ENCODE results near the gene ASB10.

DNA sequence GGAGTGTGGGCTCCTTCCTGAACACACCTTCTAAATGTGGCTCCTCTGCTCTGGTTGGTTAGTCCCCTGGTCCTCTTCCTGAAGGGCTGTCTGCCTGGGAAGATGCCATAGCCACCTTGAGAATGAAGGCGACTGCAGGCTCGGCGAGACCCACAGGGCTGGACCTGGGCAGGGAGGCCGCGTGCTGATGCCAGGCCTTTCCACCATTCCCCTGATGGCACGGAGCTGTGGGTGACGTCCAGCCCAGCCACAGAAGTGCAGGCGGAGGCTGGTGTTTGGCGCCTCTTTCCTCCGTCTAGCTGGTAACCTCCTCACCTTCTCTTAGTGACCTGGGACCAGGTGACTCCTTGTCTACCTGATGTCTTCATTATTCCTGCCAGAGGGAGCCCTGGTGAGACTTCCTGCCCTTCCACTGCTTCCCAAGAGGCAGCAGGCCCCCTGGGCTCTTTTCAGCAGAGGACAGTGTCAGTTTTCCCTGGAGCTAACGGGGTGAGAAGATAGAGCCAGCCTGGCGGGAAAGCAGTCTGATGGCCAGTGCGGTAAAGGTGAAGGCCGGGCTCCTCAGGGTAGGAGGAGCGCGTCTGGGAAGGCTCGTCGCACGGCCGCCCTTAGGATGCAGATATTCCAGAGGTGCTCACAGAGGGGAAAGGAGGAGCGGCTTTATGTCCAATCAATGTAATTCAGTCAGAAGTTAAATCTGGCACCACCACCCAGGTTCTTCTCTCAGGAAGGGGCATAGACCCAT lies 54.4 kb downstream of the ASB10 start:
- TF ChIP-seq RAD21 (IDR thresholded peaks at IDR 0.05 in 1 of 2, conservative IDR thresholded peaks at IDR 0.05 in 1 of 2; ENCODE audit: low read depth in 2 of 2, low read length in 2 of 2) (no peak), POLR2A (IDR thresholded peaks at IDR 0.05; ENCODE audit: control extremely low read depth in 1 of 2, low read depth in 2 of 2, low read length in 2 of 2) (no peak), CBX8 (IDR thresholded peaks at IDR 0.05; ENCODE audit: borderline replicate concordance, low read depth, low read length) (no peak), EGR1 (IDR thresholded peaks at IDR 0.05; ENCODE audit: borderline replicate concordance, low read depth, low read length) (no peak), RNF2 (IDR thresholded peaks at IDR 0.05; ENCODE audit: borderline replicate concordance, low read depth, low read length, missing control alignments, poor library complexity, severe bottlenecking) (no peak), GABPA (IDR thresholded peaks at IDR 0.05; ENCODE audit: borderline replicate concordance, insufficient read depth, low read length) (no peak), KDM4A (IDR thresholded peaks at IDR 0.05; ENCODE audit: low read depth, low read length, severe bottlenecking) (no peak), EZH2 (IDR thresholded peaks at IDR 0.05; ENCODE audit: low read depth, low read length, severe bottlenecking) (no peak), ASH2L (IDR thresholded peaks at IDR 0.05; ENCODE audit: low read length) (no peak)
- TF ChIP-seq, protein P1, sequence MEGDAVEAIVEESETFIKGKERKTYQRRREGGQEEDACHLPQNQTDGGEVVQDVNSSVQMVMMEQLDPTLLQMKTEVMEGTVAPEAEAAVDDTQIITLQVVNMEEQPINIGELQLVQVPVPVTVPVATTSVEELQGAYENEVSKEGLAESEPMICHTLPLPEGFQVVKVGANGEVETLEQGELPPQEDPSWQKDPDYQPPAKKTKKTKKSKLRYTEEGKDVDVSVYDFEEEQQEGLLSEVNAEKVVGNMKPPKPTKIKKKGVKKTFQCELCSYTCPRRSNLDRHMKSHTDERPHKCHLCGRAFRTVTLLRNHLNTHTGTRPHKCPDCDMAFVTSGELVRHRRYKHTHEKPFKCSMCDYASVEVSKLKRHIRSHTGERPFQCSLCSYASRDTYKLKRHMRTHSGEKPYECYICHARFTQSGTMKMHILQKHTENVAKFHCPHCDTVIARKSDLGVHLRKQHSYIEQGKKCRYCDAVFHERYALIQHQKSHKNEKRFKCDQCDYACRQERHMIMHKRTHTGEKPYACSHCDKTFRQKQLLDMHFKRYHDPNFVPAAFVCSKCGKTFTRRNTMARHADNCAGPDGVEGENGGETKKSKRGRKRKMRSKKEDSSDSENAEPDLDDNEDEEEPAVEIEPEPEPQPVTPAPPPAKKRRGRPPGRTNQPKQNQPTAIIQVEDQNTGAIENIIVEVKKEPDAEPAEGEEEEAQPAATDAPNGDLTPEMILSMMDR (IDR thresholded peaks at IDR 0.05; ENCODE audit: control extremely low read depth in 1 of 3, insufficient read depth in 1 of 3, low read depth in 1 of 3, low read length in 3 of 3): no peak
- TF ChIP-seq, protein P2, sequence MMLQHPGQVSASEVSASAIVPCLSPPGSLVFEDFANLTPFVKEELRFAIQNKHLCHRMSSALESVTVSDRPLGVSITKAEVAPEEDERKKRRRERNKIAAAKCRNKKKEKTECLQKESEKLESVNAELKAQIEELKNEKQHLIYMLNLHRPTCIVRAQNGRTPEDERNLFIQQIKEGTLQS (IDR thresholded peaks at IDR 0.05; ENCODE audit: insufficient read depth, low read depth, low read length): no peak
- TF ChIP-seq, protein P3, sequence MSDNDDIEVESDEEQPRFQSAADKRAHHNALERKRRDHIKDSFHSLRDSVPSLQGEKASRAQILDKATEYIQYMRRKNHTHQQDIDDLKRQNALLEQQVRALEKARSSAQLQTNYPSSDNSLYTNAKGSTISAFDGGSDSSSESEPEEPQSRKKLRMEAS (IDR thresholded peaks at IDR 0.05): no peak
- TF ChIP-seq, protein P4, sequence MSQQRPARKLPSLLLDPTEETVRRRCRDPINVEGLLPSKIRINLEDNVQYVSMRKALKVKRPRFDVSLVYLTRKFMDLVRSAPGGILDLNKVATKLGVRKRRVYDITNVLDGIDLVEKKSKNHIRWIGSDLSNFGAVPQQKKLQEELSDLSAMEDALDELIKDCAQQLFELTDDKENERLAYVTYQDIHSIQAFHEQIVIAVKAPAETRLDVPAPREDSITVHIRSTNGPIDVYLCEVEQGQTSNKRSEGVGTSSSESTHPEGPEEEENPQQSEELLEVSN (IDR thresholded peaks at IDR 0.05): no peak
- TF ChIP-seq, protein P5, sequence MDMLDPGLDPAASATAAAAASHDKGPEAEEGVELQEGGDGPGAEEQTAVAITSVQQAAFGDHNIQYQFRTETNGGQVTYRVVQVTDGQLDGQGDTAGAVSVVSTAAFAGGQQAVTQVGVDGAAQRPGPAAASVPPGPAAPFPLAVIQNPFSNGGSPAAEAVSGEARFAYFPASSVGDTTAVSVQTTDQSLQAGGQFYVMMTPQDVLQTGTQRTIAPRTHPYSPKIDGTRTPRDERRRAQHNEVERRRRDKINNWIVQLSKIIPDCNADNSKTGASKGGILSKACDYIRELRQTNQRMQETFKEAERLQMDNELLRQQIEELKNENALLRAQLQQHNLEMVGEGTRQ (IDR thresholded peaks at IDR 0.05; ENCODE audit: low read length): no peak
